ENCODE measurements around the gene GSTO2.
A peak's percentile ranks its signal among the peaks of the same experiment; 100 is the strongest.

Gene GSTO2

DNA sequence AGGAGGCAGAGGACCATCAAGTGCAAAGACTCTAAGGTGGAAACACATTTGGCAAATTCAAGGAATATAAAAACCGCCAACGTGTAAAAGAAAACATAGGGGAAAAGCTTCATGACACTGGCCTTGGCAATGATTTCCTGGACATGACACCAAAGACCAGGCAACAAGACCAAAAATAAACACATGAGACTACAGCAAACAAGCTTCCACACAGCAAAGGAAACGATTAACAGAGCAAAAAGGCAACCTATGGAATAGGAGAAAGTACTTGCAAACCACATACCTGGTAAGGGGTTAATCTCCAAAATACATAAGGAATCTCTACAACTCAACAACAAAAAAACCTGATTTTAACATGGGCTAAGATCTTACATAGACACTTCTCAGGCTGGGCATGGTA, 10.8 kb upstream of the GSTO2 start:
- no peak for DNase-seq (ENCODE audit: low read depth)
- TF ChIP-seq, protein P1, sequence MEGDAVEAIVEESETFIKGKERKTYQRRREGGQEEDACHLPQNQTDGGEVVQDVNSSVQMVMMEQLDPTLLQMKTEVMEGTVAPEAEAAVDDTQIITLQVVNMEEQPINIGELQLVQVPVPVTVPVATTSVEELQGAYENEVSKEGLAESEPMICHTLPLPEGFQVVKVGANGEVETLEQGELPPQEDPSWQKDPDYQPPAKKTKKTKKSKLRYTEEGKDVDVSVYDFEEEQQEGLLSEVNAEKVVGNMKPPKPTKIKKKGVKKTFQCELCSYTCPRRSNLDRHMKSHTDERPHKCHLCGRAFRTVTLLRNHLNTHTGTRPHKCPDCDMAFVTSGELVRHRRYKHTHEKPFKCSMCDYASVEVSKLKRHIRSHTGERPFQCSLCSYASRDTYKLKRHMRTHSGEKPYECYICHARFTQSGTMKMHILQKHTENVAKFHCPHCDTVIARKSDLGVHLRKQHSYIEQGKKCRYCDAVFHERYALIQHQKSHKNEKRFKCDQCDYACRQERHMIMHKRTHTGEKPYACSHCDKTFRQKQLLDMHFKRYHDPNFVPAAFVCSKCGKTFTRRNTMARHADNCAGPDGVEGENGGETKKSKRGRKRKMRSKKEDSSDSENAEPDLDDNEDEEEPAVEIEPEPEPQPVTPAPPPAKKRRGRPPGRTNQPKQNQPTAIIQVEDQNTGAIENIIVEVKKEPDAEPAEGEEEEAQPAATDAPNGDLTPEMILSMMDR (conservative IDR thresholded peaks at IDR 0.05; ENCODE audit: control insufficient read depth, insufficient read depth, low read depth, low read length): no peak

DNA sequence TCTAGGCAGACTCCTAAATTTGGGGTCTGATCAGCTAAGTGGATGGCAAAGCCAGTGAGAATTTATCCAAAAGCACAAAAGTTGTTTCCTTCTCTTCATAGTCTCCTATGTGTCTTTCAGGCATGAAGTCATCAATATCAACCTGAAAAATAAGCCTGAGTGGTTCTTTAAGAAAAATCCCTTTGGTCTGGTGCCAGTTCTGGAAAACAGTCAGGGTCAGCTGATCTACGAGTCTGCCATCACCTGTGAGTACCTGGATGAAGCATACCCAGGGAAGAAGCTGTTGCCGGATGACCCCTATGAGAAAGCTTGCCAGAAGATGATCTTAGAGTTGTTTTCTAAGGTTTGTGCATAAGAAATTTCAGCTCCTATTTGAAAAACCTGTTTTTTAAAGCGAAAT, 9.5 kb upstream of the GSTO2 start:
- H3K4me3 ChIP-seq (ENCODE audit: control insufficient read depth, low read depth, low read length): no peak overlapping the region
- DNase-seq (ENCODE audit: low read depth): no peak
- TF ChIP-seq, protein P1 (conservative IDR thresholded peaks at IDR 0.05; ENCODE audit: control insufficient read depth, insufficient read depth, low read depth, low read length): no peak

More for the DNA sequence above, 10.8 kb upstream of the GSTO2 start:
- H3K4me3 ChIP-seq (ENCODE audit: control insufficient read depth, low read depth, low read length): no peak overlapping the region

DNA sequence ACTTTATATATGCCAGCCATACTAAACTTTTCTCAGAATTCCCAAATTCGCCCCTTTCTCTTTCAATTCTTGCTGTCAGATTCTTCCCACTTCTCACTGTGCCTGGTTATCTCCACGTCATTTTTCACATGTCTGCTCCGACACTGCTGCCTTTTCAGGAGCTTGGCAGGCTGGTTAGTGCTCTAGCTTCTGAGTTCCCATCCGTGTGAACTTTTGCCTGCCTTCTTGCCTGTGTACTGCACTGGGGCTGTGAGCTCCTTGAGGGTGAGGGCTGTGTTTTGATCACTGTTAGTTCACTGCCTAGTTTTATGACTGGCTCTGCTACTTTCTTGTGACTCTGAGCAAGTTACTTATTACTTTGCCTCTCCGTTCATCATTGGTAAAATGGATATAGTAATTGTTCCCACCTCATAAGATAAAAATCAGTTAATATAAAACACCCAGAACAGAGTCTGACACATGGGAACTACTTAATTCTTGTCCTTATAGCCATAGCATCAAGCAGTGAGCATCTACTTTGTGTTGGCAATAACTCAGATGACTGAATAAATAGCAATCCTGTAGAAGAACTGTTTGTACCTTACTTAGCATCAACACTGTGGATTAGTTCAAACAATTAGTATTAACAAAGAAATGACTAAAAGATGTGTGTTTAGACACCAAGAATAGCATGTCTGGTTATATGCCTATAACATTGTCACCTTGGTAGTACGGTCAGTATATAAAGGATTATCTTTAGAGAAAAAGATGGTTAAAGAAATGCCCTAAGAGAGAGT, 8.8 kb upstream of the GSTO2 start:
- no peak overlapping the region for H3K4me3 ChIP-seq (ENCODE audit: control insufficient read depth, low read depth, low read length)
- DNase-seq (ENCODE audit: low read depth): peak; percentile 60
- TF ChIP-seq, protein P1 (conservative IDR thresholded peaks at IDR 0.05; ENCODE audit: control insufficient read depth, insufficient read depth, low read depth, low read length): no peak

DNA sequence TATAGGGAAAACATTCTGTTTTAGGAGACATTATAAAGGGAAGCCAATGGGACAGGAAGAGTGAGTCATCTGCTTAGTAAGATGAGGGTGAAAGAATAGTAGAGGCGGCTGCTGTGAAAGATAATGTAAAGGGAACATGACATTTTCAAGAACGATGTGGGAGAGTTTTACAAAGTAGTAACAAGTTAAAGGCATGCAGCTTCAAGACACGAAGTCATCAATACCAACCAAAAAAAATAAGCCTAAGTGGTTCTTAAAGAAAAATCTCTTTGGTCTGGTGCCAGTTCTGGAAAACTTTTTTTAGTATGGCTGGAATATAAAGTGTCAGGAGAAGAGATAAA, 8.2 kb upstream of the GSTO2 start:
- DNase-seq (ENCODE audit: low read depth): peak; percentile 79
- H3K4me3 ChIP-seq (ENCODE audit: control insufficient read depth, low read depth, low read length): no peak overlapping the region
- TF ChIP-seq, protein P1 (conservative IDR thresholded peaks at IDR 0.05; ENCODE audit: control insufficient read depth, insufficient read depth, low read depth, low read length): no peak

DNA sequence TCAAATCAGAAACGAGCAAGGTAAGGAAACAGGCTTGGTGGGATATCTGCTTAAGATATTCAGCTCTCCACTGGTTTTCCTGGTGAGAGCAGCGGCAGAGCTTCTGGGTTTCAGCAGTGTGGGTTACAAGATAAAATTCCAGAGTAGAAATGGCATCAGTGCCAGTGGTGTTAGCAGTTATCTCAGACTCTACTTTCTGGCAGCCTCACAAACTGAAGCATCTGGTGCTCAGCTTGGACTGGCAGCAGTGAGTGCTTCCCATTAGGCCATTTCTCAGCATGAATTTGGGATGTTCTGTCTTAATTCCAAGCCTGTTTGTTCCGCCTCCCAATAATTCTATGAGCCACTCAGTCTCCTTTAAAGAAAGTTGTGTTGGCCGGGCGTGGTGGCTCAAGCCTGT, 6.9 kb upstream of the GSTO2 start:
- DNase-seq (ENCODE audit: low read depth): peak; percentile 8
- H3K4me3 ChIP-seq (ENCODE audit: control insufficient read depth, low read depth, low read length): no peak overlapping the region
- TF ChIP-seq, protein P1 (conservative IDR thresholded peaks at IDR 0.05; ENCODE audit: control insufficient read depth, insufficient read depth, low read depth, low read length): no peak

DNA sequence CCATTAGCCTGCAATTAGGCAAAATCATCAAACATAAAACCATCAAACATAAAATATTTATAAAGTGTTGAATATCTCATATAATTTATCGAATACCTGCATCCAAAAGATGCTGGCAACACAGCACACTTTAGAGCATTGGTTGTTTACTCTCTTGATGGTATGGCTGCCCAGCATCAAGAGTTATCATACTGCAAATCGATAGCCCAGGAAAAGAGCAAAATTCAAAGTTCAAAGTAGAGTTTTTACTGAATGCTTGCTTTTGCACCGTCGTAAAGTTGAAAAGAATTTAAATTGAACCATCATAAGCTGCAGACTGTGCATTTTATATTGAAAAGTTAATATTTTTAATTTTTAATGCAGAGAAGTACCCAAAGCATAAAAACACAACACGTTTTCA, 4.2 kb upstream of the GSTO2 start:
- TF ChIP-seq, protein P1 (conservative IDR thresholded peaks at IDR 0.05; ENCODE audit: control insufficient read depth, insufficient read depth, low read depth, low read length): no peak
- DNase-seq (ENCODE audit: low read depth): no peak
- no peak overlapping the region for H3K4me3 ChIP-seq (ENCODE audit: control insufficient read depth, low read depth, low read length)
